ENCODE data around the gene AUP1.
A peak's percentile ranks its signal among the peaks of the same experiment; 100 is the strongest.

Gene AUP1

GRCh38 chr2:74533464-74533863 lies 4.0 kb upstream of the AUP1 start:
- DNase-seq: no peak

- peak; percentile 15 for DNase-seq
Measured at GRCh38 chr2:74532222-74532621, 2.7 kb upstream of the AUP1 start.

DNA sequence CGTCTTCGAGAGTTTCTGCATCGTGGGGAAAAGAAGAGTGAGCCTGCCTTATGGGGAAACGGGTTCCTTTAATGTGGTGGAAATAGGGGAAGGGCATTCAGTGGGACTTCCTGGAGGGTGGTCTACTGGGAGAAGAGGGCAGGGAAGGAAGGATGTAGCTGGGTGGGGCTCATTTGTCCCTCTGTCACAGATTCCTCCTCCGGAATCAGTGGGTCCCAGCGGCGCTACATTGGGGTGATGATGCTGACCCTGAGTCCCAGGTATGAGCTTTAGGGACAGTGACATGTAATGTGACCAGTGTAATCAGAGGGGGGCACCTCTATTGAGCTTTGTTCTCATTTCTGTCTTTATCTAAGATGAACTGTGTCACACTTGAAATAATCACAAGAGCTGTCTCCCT lies 2.2 kb upstream of the AUP1 start:
- DNase-seq: no peak

DNA sequence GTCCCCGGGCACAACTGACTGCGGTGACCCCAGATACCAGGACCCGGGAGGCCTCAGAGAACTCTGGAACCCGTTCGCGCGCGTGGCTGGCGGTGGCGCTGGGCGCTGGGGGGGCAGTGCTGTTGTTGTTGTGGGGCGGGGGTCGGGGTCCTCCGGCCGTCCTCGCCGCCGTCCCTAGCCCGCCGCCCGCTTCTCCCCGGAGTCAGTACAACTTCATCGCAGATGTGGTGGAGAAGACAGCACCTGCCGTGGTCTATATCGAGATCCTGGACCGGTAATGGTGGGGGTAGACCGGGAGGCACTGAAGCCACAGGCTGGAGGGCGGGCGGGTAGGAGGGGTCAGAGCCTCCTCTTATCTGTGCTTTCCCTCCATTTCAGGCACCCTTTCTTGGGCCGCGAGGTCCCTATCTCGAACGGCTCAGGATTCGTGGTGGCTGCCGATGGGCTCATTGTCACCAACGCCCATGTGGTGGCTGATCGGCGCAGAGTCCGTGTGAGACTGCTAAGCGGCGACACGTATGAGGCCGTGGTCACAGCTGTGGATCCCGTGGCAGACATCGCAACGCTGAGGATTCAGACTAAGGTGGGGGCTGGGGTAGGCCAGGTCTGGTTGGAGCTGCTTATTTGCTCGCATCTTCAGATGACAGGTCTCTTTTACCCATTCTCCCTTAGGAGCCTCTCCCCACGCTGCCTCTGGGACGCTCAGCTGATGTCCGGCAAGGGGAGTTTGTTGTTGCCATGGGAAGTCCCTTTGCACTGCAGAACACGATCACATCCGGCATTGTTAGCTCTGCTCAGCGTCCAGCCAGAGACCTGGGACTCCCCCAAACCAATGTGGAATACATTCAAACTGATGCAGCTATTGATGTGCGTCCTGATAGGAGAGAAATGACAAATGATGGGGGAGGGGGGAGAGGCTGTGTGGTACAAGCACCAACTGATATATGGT lies 1.0 kb upstream of the AUP1 start:
- peak; percentile 40 for DNase-seq

DNA sequence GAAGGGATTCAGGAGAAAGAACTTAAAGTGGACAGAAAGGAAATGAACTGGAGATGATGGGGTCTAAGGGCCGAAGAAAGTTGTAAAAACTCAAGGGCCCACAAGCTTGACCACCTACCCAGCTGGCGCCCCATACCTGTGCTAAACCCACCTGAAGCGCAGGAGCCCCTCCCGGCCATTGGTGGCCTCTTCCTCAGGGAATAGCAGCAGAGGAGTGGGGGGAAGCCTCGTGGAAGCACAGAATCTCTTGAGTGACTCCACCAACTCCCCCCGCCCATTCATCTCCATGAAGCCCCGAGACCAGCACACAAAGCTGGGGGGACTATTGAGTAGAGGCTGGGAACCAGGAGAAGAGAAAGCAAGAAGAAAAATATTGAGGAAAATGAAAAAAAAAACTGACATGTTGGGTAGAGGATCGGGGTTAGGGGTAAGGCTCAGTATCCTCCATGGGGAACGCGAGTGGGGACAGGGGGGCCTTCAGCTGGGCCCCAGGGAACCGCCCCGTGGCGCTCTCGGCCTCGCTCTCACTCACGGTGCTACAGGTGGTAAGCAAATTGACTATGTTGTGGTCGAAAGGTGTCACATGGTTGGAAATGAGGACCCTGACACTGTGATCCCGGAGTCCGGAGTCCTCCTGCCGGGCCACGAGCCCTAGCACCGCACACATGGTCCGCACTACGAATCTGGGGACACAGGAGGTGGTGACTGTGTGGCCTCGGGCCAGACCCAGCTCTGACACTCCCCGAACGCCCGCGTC lies 728 bp downstream of the AUP1 start:
- no peak for DNase-seq

- DNase-seq: no peak
Measured at GRCh38 chr2:74527741-74528140, 1.8 kb downstream of the AUP1 start.

- no peak for DNase-seq
Measured at GRCh38 chr2:74526649-74527230, 2.8 kb downstream of the AUP1 start.

- DNase-seq: no peak
Measured at GRCh38 chr2:74525717-74526648, 3.5 kb downstream of the AUP1 start, which contains the start of gene DQX1. Gene DQX1 (minus strand): TSS chr2:74526231. CDS start chr2:74525729, 502 bp downstream.

DNA sequence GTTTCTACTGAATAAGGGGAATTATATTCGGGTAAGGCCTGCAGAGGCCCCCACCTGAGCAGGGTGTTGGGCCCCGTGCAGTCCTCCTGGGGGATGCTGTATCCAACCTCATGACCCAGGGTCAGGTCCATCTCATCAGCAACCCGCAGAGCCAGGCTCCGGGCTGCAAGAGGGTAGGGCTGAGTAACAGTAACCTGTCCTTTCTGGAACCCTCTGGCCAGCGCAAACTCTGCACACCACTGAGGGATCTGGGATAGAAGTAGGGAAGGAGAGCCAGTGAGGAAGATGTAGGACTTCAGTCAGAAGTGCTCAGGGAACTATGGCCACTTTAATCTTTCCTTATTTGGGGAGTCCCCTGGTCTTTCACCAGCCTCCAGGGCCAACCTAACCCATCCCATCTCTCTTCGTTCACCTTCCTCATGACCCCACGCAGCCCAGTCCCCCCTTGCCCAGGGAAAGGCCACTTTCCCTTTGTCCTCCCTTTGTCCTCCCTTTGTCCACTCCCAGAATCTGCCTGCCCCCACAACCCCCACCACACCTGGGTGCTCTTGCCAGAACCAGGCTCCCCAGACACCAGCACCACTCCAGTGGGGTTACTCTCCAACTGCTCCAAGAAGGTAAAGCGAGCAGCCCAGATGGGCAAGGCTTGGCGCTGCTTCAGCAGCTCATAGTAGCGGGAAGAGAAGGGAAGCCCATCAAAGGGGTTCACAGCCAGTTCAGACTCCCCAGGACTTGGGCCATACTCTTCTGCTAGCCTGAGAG lies 4.4 kb downstream of the AUP1 start:
- no peak for DNase-seq

DNA sequence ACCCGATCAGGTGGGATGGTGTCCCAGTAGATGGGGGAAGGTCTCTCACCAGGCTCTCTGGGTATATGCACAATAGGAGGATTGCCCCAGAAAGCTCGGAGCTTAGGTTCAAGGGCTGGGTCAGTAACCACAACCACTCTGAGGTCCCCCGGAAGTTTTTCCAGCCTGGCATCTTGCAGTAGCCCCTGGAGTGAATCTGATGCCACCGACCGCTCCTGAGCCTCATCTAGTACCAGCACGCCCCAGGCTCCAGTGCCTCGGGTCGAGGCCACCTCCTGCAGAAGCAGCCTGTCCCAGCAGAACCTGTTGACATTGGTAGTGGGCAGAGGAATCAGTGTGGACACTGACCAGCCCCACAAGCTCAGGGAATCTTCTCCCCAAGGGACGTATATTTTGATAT lies 5.5 kb downstream of the AUP1 start:
- DNase-seq: no peak

DNA sequence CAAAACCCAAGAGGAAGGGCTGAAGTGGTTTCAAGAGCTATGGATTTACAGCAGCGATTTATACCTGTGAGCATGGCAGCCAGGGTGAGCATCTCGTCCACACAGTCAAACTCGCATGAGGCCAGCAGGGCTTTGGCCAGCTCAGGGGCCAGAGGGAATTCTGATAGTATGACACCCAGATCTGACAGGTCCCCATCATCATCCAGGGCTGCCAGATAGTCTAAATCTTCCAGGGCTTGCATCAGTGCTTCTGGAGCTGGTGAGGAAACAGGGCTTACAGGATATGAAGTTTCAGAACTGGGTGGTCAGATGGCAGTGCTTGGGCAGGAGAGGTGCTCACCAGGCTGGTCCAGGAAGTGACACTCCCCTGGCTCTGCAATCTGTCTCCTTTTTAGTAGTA lies 7.0 kb downstream of the AUP1 start:
- DNase-seq: no peak

- DNase-seq: no peak
Measured at GRCh38 chr2:74516650-74517049, 12.9 kb downstream of the AUP1 start.

DNA sequence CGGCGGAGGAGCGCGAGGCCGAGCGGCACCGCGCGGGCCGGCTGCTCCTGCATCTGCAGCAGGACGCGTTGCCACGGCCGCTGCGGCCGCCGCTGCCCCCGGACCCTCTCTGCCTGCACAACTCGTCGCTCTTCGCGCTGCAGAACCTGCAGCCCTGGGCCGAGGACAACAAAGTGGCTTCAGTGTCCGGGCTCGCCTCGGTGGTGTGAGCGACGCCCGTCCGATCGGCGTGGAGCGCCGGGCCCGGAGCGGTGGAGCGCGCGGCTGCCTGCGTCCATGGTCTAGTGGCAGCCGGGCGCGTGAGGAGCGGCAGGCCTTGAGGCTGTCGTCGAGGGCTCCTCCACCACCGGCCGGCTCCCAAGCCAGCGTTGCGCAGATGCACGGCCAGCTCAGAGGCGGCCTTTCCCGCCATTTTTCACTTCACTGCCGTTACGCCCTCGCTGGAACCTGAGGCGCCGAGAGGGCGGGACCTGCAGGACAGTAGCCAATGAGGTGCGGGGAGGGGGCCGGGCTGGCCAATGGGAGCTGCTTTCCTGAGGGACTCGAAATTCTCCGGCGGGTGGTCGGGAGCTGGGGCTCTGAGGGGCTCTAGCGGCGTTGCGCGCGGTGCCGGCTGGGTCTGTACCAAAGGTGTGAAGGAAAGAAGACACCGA lies 13.4 kb downstream of the AUP1 start:
- peak; percentile 41 for DNase-seq

GRCh38 chr2:74515271-74515980 lies 14.1 kb downstream of the AUP1 start:
- no peak for DNase-seq

- DNase-seq: no peak
Measured at GRCh38 chr2:74514368-74515270, 14.9 kb downstream of the AUP1 start, which contains the start of gene TLX2. Gene TLX2 (plus strand): TSS chr2:74514450. CDS start chr2:74514807, 357 bp downstream.

GRCh38 chr2:74513605-74514367 lies 15.7 kb downstream of the AUP1 start:
- DNase-seq: peak; percentile 18

- no peak for DNase-seq
Measured at GRCh38 chr2:74512744-74513604, 16.5 kb downstream of the AUP1 start.

Measured in NCI-H510A treated with DMSO at 0.1 percent for 48 hours (cell line).